Measurements from ENCODE around the gene CXCL9. TPM values are rescaled to one million over a fixed set of nuclear protein-coding genes. Genes with fewer than 3 reads are reported as not detected.

The CXCL9 gene
- total and polyA plus RNA-seq, 2 donors (not counting 1 experiment from before 2014, with no cell fraction given) = not detected

DNA sequence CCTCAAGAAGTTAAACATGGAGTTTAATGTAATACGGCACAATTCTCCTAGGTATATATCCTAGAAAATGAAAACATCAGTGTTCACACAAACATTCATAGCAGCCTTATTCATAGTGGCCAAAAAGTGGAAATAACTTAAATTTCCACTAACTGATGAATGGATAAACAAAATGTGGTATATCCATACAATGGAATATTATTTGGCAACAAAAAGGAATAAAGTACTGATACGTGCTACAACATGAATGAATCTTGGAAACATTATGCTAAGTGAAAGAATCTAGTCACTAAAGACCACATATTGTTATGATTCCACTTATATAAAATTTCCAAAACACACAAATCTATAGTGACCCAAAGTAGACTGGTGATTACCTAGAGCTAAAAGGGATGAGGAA, 31.1 kb downstream of the CXCL9 start:
- Histone ChIP-seq H3K79me2 (ENCODE audit: control insufficient read depth, insufficient read depth, low read length) (no peaks in the 10 kb centered on the region), H3K4me1 (ENCODE audit: control insufficient read depth in 2 of 2, insufficient read depth in 2 of 2, low read length in 2 of 2) (no peaks in the 10 kb centered on the region), H3K4me3 (ENCODE audit: control extremely low read depth in 1 of 5, extremely low read depth in 1 of 5, insufficient read depth in 1 of 5, low read depth in 2 of 5, low read length in 4 of 5) (no peak overlapping the region), H3K9me3 (ENCODE audit: control extremely low read depth in 1 of 3, control insufficient read depth in 2 of 3, insufficient read depth in 1 of 3, low read length in 2 of 3) (no peaks in the 10 kb centered on the region), H3K4me2 (replicated peaks; ENCODE audit: low read depth, low read length, poor library complexity, severe bottlenecking) (no peak overlapping the region), H2AFZ (ENCODE audit: insufficient read depth, low read depth, low read length, poor library complexity, severe bottlenecking) (no peak overlapping the region), H3K9ac (ENCODE audit: low read length) (no peak overlapping the region), H3K27me3 (replicated peaks in 1 of 4; ENCODE audit: control extremely low read depth in 1 of 4, control insufficient read depth in 3 of 4, insufficient read depth in 4 of 4, low read length in 3 of 4) (no peaks in the 10 kb centered on the region), H4K20me1 (ENCODE audit: control insufficient read depth, insufficient read depth, low read length, poor library complexity, severe bottlenecking) (no peaks in the 10 kb centered on the region), H3K36me3 (replicated peaks in 1 of 2; ENCODE audit: control extremely low read depth in 1 of 2, control insufficient read depth in 1 of 2, extremely low read depth in 1 of 2, insufficient read depth in 2 of 2, low read length in 1 of 2) (peaks cover 27 to 77% of the 10 kb centered on the region in 2 experiments), H3K27ac (ENCODE audit: low read length in 2 of 2) (no peak overlapping the region)
- no peak overlapping the region for H3K27ac Mint-ChIP-seq
- CTCF ChIA-PET = interaction anchor here (0.9 kb wide), 1 partner anchor 9 kb away, joined by 3 read pairs; no protein-coding TSS in a partner anchor
- no peaks in the 10 kb centered on the region for H3K9me3 Mint-ChIP-seq (ENCODE audit: insufficient read depth)
- WGBS (ENCODE audit: insufficient coverage) = no CpG with 5 or more reads among the region's 2 CpGs
- DNase-seq (no peak), ATAC-seq (ENCODE audit: low read depth) (no peak)
- intact Hi-C loops (cut with micrococcal nuclease) = no loop called here
- H3K4me3 Mint-ChIP-seq = no peak overlapping the region
- no peaks in the 10 kb centered on the region for H3K4me1 Mint-ChIP-seq
- POLR2A ChIA-PET = no interaction called here
- TF ChIP-seq, protein P1, sequence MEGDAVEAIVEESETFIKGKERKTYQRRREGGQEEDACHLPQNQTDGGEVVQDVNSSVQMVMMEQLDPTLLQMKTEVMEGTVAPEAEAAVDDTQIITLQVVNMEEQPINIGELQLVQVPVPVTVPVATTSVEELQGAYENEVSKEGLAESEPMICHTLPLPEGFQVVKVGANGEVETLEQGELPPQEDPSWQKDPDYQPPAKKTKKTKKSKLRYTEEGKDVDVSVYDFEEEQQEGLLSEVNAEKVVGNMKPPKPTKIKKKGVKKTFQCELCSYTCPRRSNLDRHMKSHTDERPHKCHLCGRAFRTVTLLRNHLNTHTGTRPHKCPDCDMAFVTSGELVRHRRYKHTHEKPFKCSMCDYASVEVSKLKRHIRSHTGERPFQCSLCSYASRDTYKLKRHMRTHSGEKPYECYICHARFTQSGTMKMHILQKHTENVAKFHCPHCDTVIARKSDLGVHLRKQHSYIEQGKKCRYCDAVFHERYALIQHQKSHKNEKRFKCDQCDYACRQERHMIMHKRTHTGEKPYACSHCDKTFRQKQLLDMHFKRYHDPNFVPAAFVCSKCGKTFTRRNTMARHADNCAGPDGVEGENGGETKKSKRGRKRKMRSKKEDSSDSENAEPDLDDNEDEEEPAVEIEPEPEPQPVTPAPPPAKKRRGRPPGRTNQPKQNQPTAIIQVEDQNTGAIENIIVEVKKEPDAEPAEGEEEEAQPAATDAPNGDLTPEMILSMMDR (IDR thresholded peaks at IDR 0.05) = no peak
- TF ChIP-seq EZH2 (IDR thresholded peaks at IDR 0.05; ENCODE audit: borderline replicate concordance, insufficient read depth, low read depth, low read length, poor library complexity, severe bottlenecking) = no peak
- no peaks in the 10 kb centered on the region for H3K27me3 Mint-ChIP-seq

DNA sequence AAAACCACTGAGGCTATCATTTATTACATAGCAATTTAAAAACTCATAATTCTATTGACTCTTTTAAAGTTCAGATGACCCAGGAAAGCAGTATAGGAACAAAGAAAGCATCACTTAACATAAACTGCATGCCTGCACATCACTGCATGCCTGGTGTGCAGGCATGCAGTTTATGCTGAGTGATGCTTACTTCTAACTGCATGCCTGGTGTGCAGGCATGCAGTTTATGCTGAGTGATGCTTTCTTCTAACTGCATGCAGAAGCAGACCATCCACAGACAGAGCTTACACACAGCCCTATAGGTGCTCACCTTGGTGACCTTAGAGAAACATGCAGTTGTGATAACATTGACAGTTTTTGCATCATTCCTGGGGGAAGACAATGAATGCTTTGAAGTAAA, 33.5 kb downstream of the CXCL9 start:
- H3K4me3 ChIP-seq (ENCODE audit: control extremely low read depth in 1 of 5, extremely low read depth in 1 of 5, insufficient read depth in 1 of 5, low read depth in 2 of 5, low read length in 4 of 5) = no peak overlapping the region
- TF ChIP-seq, protein P1 (IDR thresholded peaks at IDR 0.05) = no peak
- TF ChIP-seq EZH2 (IDR thresholded peaks at IDR 0.05; ENCODE audit: borderline replicate concordance, insufficient read depth, low read depth, low read length, poor library complexity, severe bottlenecking) = no peak
- peaks cover 19 to 79% of the 10 kb centered on the region in 2 experiments for H3K36me3 ChIP-seq (replicated peaks in 1 of 2; ENCODE audit: control extremely low read depth in 1 of 2, control insufficient read depth in 1 of 2, extremely low read depth in 1 of 2, insufficient read depth in 2 of 2, low read length in 1 of 2)
- H2AFZ ChIP-seq (ENCODE audit: insufficient read depth, low read depth, low read length, poor library complexity, severe bottlenecking) = no peak overlapping the region
- no peak overlapping the region for H3K4me2 ChIP-seq (replicated peaks; ENCODE audit: low read depth, low read length, poor library complexity, severe bottlenecking)
- intact Hi-C loops (cut with micrococcal nuclease) = no loop called here
- DNase-seq (no peak), ATAC-seq (ENCODE audit: low read depth) (no peak)
- H3K27ac ChIP-seq (ENCODE audit: low read length in 2 of 2) = no peak overlapping the region
- Mint-ChIP-seq H3K9me3 (ENCODE audit: insufficient read depth) (no peaks in the 10 kb centered on the region), H3K4me1 (no peaks in the 10 kb centered on the region), H3K4me3 (no peak overlapping the region), H3K27me3 (no peaks in the 10 kb centered on the region), H3K27ac (no peak overlapping the region)
- no peaks in the 10 kb centered on the region for H3K79me2 ChIP-seq (ENCODE audit: control insufficient read depth, insufficient read depth, low read length)
- no peaks in the 10 kb centered on the region for H3K4me1 ChIP-seq (ENCODE audit: control insufficient read depth in 2 of 2, insufficient read depth in 2 of 2, low read length in 2 of 2)
- CTCF ChIA-PET = no interaction called here
- H4K20me1 ChIP-seq (ENCODE audit: control insufficient read depth, insufficient read depth, low read length, poor library complexity, severe bottlenecking) = no peaks in the 10 kb centered on the region
- H3K9me3 ChIP-seq (ENCODE audit: control extremely low read depth in 1 of 3, control insufficient read depth in 2 of 3, insufficient read depth in 1 of 3, low read length in 2 of 3) = no peaks in the 10 kb centered on the region
- H3K27me3 ChIP-seq (replicated peaks in 1 of 4; ENCODE audit: control extremely low read depth in 1 of 4, control insufficient read depth in 3 of 4, insufficient read depth in 4 of 4, low read length in 3 of 4) = no peaks in the 10 kb centered on the region
- H3K9ac ChIP-seq (ENCODE audit: low read length) = no peak overlapping the region
- POLR2A ChIA-PET = no interaction called here

Data from B cell (primary cell).